Bone marrow (tissue), 2 donors: Measurements from ENCODE around the gene RBMS2.
A peak's percentile ranks its signal among the peaks of the same experiment; 100 is the strongest.

Experiments
- DNase-seq, 2 donors: peaks; one replicate each; lab custom pipeline; 2025; lab: John Stamatoyannopoulos, UW

Gene RBMS2

GRCh38 chr12:56631790-56632700 lies 110.4 kb downstream of the RBMS2 start:
- peak in 1 of 2 donors; percentile 3 for DNase-seq

GRCh38 chr12:56632701-56633467 lies 111.3 kb downstream of the RBMS2 start:
- DNase-seq = no peak

GRCh38 chr12:56633468-56634241 lies 112.0 kb downstream of the RBMS2 start:
- no peak for DNase-seq

- no peak for DNase-seq
These were observed 112.7 kb downstream of the RBMS2 start for GRCh38 chr12:56634242-56634836.

- peak; percentile 9 to 36 for DNase-seq
These were observed 113.5 kb downstream of the RBMS2 start for GRCh38 chr12:56634837-56635791.

GRCh38 chr12:56635806-56636674 lies 114.4 kb downstream of the RBMS2 start:
- peak; percentile 78 to 82 for DNase-seq

GRCh38 chr12:56636675-56637540 lies 115.3 kb downstream of the RBMS2 start:
- DNase-seq = peak; percentile 82 to 96

GRCh38 chr12:56637621-56638020 lies 116.0 kb downstream of the RBMS2 start:
- no peak for DNase-seq

- no peak for DNase-seq
These were observed 119.6 kb downstream of the RBMS2 start for GRCh38 chr12:56641219-56641618.

GRCh38 chr12:56644654-56645053 lies 123.0 kb downstream of the RBMS2 start:
- DNase-seq = no peak

GRCh38 chr12:56645201-56645716 lies 123.6 kb downstream of the RBMS2 start:
- peak in 1 of 2 donors; percentile 6 for DNase-seq
